Transverse colon (tissue), 4 donors: ENCODE data around the gene PIGN. TPM values are rescaled to one million over a fixed set of nuclear protein-coding genes. Genes with fewer than 3 reads are reported as not detected.

Experiments
- DNase-seq: peaks from one replicate; pipeline ENCODE4 v3.0.0-alpha.2; 2019
- H3K27ac ChIP-seq, 4 donors: fragments of 200-600 bp; sonication (generic); 2 replicates each; pipeline ENCODE4 v1.5.1; 2016 to 2018; ENCODE audit warnings: inconsistent platforms in 4 of 4
- H3K27me3 ChIP-seq: fragments of 200-600 bp; sonication (generic); 2 replicates; pipeline ENCODE4 v1.5.1; 2017; ENCODE audit warnings: inconsistent platforms
- H3K36me3 ChIP-seq, 4 donors: fragments of 200-600 bp; sonication (generic); 2 replicates each; pipeline ENCODE4 v1.5.1; 2017 to 2019; ENCODE audit warnings: inconsistent platforms in 4 of 4
- H3K4me1 ChIP-seq, 4 donors: fragments of 200-600 bp; sonication (generic); 2 replicates each; pipeline ENCODE4 v1.5.1; 2017 to 2020; ENCODE audit warnings: inconsistent platforms in 4 of 4
- H3K4me3 ChIP-seq, 4 donors: fragments of 200-600 bp; sonication (generic); 1 replicate in 1 of 4; 2 replicates in 3 of 4; pipeline versions ENCODE4 v1.5.1 to v1.6.1; 2017 to 2019; ENCODE audit warnings: inconsistent platforms in 4 of 4
- H3K9me3 ChIP-seq, 2 donors: fragments of 200-600 bp; sonication (generic); 2 replicates each; pipeline ENCODE4 v1.5.1; 2017 to 2019; ENCODE audit warnings: inconsistent platforms in 2 of 2
- CTCF ChIP-seq, 5 experiments: fragments of 200-600 bp in 3 of 5; fragments of 450-650 bp in 2 of 5; sonication (generic) in 3 of 5; IDR thresholded peaks; 1 replicate in 2 of 5; 2 replicates in 3 of 5; pipeline ENCODE4 v1.5.1; 2016 to 2017; ENCODE audit warnings: antibody characterized with exemption in 5 of 5, inconsistent platforms in 3 of 5, mild to moderate bottlenecking in 2 of 5, moderate library complexity in 1 of 5
- EP300 ChIP-seq: sonication (generic); formaldehyde crosslinking; IDR thresholded peaks from one replicate; pipeline ENCODE4 v1.6.1; 2017; ENCODE audit warnings: antibody characterized with exemption, low read depth
- POLR2A ChIP-seq: fragments of 450-650 bp; IDR thresholded peaks from one replicate; pipeline ENCODE4 v1.6.1; 2016; ENCODE audit warnings: antibody characterized with exemption, mild to moderate bottlenecking, moderate library complexity
- POLR2AphosphoS5 ChIP-seq, 3 donors: sonication (generic); formaldehyde crosslinking; IDR thresholded peaks; one replicate each; pipeline ENCODE4 v1.6.1; 2016; ENCODE audit warnings: antibody characterized with exemption in 3 of 3
- WGBS, 2 donors: methylation state at CpG; one replicate each; pipeline ENCODE4 v1.1.5; 2018; ENCODE audit warnings: low coverage in 1 of 2; 5-methylcytosine and 5-hydroxymethylcytosine counted together
- in situ Hi-C, 4 donors: fragments of 200-750 bp; cut with MboI; loops; one replicate each; pipeline versions ENCODE4 v1.15.0 to v1.15.1; 2017; ENCODE audit warnings: low sequenced_read_pairs in 3 of 4, low pct_ligation_motif_present in 1 of 4, low pct_unique_long_range_greater_than_20kb in 1 of 4
- intact Hi-C: fragments of 100-400 bp; cut with DNase I; formaldehyde crosslinking; loops from one replicate; pipeline ENCODE4 v1.15.1; 2023; ENCODE audit warnings: low total_unique reads
- total RNA-seq, 4 donors: library from RNA; depleted of rRNA; stranded (reverse); fragments of >200 nt; gene quantifications; one replicate each; pipeline ENCODE4 v1.1.0, GENCODE V29; 2016

The PIGN gene
- total RNA-seq, 4 donors from 2014 or later = 15.3 to 105 (median 42.3) TPM

- Histone ChIP-seq H3K27ac (no peak overlapping the region), H3K4me1 (no peaks in the 10 kb centered on the region), H3K9me3 (no peaks in the 10 kb centered on the region), H3K36me3 (no peaks in the 10 kb centered on the region), H3K4me3 (no peak overlapping the region), H3K27me3 (no peaks in the 10 kb centered on the region)
- no peak for DNase-seq
- WGBS, 2 donors = 87 to 89% methylated on average over 5 to 6 of the region's 6 CpGs
- TF ChIP-seq EP300 (no peak), POLR2AphosphoS5 (IDR thresholded peaks at IDR 0.05) (no peak), POLR2A (no peak), CTCF (IDR thresholded peaks at IDR 0.05) (no peak)
- intact Hi-C loops (no loop called here), in situ Hi-C loops (no loop called here)
Observed at GRCh38 chr18:62026586-62026985, 160.3 kb downstream of the PIGN start.

- H3K27me3 ChIP-seq = no peaks in the 10 kb centered on the region
Observed at GRCh38 chr18:62024983-62025382, 161.9 kb downstream of the PIGN start.

GRCh38 chr18:62023536-62023935, 163.3 kb downstream of the PIGN start:
- Histone ChIP-seq H3K27me3 (no peaks in the 10 kb centered on the region), H3K27ac (no peak overlapping the region), H3K4me1 (peaks cover 0 to under 1% (median 0%) of the 10 kb centered on the region in 4 donors), H3K36me3 (no peaks in the 10 kb centered on the region), H3K4me3 (no peak overlapping the region), H3K9me3 (no peaks in the 10 kb centered on the region)
- in situ Hi-C loops = no loop called here
- TF ChIP-seq CTCF (IDR thresholded peaks at IDR 0.05) (no peak), POLR2AphosphoS5 (IDR thresholded peaks at IDR 0.05) (no peak), POLR2A (no peak), EP300 (no peak)
- WGBS, 2 donors = 57 to 69% methylated on average over 1 of the region's 1 CpG
- DNase-seq = no peak
- intact Hi-C loops = no loop called here

More at GRCh38 chr18:62024983-62025382, 161.9 kb downstream of the PIGN start:
- no peaks in the 10 kb centered on the region for H3K36me3 ChIP-seq
- H3K4me1 ChIP-seq = no peaks in the 10 kb centered on the region
- H3K27ac ChIP-seq = no peak overlapping the region
- DNase-seq = no peak
- in situ Hi-C loops (no loop called here), intact Hi-C loops (no loop called here)
- no peak overlapping the region for H3K4me3 ChIP-seq
- TF ChIP-seq CTCF (IDR thresholded peaks at IDR 0.05) = no peak
- no peak for TF ChIP-seq POLR2A
- no peak for TF ChIP-seq POLR2AphosphoS5 (IDR thresholded peaks at IDR 0.05)
- TF ChIP-seq EP300 = no peak
- no peaks in the 10 kb centered on the region for H3K9me3 ChIP-seq

GRCh38 chr18:62018759-62019041, 168.2 kb downstream of the PIGN start:
- Histone ChIP-seq H3K27me3 (no peaks in the 10 kb centered on the region), H3K27ac (no peak overlapping the region), H3K4me3 (no peak overlapping the region), H3K36me3 (no peaks in the 10 kb centered on the region), H3K4me1 (peaks cover 0 to 14% (median 1%) of the 10 kb centered on the region in 4 donors), H3K9me3 (no peaks in the 10 kb centered on the region)
- intact Hi-C loops (no loop called here), in situ Hi-C loops (no loop called here)
- TF ChIP-seq POLR2AphosphoS5 (IDR thresholded peaks at IDR 0.05) (no peak), CTCF (IDR thresholded peaks at IDR 0.05) (no peak), POLR2A (no peak), EP300 (no peak)
- DNase-seq = no peak
- 46% methylated on average over 2 of the region's 2 CpGs; no CpG with 5 or more reads in 1 of the 2 donors for WGBS, 2 donors
